Right lobe of liver (tissue), 6 donors: Measurements from ENCODE around the gene LRRC70. TPM values are rescaled to one million over a fixed set of nuclear protein-coding genes. Genes with fewer than 3 reads are reported as not detected.

ENCODE experiments used
- ATAC-seq, 4 donors: fragments of 200-7000 bp; cut with Tn5 transposase; one replicate each; pipeline ENCODE4 v1.9.1; 2020; ENCODE audit warnings: mild to moderate bottlenecking in 4 of 4, moderate library complexity in 4 of 4
- DNase-seq, 3 donors: peaks; one replicate each; pipeline ENCODE4 v3.0.0-alpha.2; 2020
- H3K27ac ChIP-seq, 3 donors: fragments of 200-600 bp; one replicate each; pipeline ENCODE4 v1.8.0; 2022
- H3K27me3 ChIP-seq, 2 donors: fragments of 200-600 bp; one replicate each; pipeline ENCODE4 v1.8.0; 2022
- H3K36me3 ChIP-seq, 4 donors: fragments of 200-600 bp; sonication (generic) in 1 of 4; one replicate each; pipeline versions ENCODE4 v1.5.1 to v1.8.0; 2017 to 2022; ENCODE audit warnings: control low read depth in 1 of 4
- H3K4me1 ChIP-seq, 4 donors: fragments of 200-600 bp; sonication (generic) in 1 of 4; one replicate each; pipeline versions ENCODE4 v1.5.1 to v1.8.0; 2017 to 2022; ENCODE audit warnings: control low read depth in 1 of 4
- H3K4me3 ChIP-seq, 3 donors: fragments of 200-600 bp; one replicate each; pipeline ENCODE4 v1.8.0; 2022
- H3K9me3 ChIP-seq, 4 donors: fragments of 200-600 bp; sonication (generic) in 1 of 4; one replicate each; pipeline versions ENCODE4 v1.5.1 to v1.8.0; 2017 to 2022; ENCODE audit warnings: control low read depth in 1 of 4
- POLR2A ChIP-seq: fragments of 450-650 bp; IDR thresholded peaks from one replicate; pipeline ENCODE4 v1.6.1; 2017; ENCODE audit warnings: antibody characterized with exemption, mild to moderate bottlenecking
- WGBS: methylation state at CpG from one replicate; pipeline ENCODE4 v1.1.6; 2018; ENCODE audit warnings: low coverage, low lambda C conversion rate; ENCODE audit not compliant: insufficient coverage; ENCODE audit errors: missing lambda C conversion rate; 5-methylcytosine and 5-hydroxymethylcytosine counted together
- intact Hi-C, 2 donors: fragments of 100-400 bp; cut with DNase I; formaldehyde crosslinking; loops; one replicate each; pipeline versions ENCODE4 v1.11.2 to v1.14.1; 2022
- total RNA-seq, 6 experiments: library from RNA; depleted of rRNA in 2 of 6; stranded (reverse); fragments of >200 nt in 2 of 6; fragmentation: NEBNext Ultra II Directional in 3 of 6; extraction: Animal tissue kit (Norgen Biotek cat#: 25700) in 3 of 6; gene quantifications; one replicate each; pipeline versions ENCODE4 v1.1.0 to v1.2.4, GENCODE V29; 2016 to 2023
- TF ChIP-seq, protein P1 (sequence below), 4 donors: fragments of 200-600 bp in 3 of 4; fragments of 450-650 bp in 1 of 4; IDR thresholded peaks; one replicate each; pipeline versions ENCODE4 v1.5.1 to v1.8.0; 2016 to 2022; ENCODE audit warnings: antibody characterized with exemption in 4 of 4, mild to moderate bottlenecking in 2 of 4
- donor health status: DM: no; HTN: yes; CAD: no.
- donor health status: DM: no; HTN: no; CAD: no.
- donor health status: DM: no; HTN: no; CAD: no.
- donor health status: DM: no; HTN: yes; CAD: no.
- donor health status: DM: no; HTN: yes; CAD: no.

LRRC70 gene
- total RNA-seq, 6 experiments from 2014 or later, result 0.37 to 1.7 (median 1.1) TPM

- no peak overlapping the region for H3K27ac ChIP-seq
- 58% methylated on average over 1 of the region's 1 CpG for WGBS
- no peaks in the 10 kb centered on the region for H3K4me1 ChIP-seq
- no peaks in the 10 kb centered on the region for H3K36me3 ChIP-seq
- no peak overlapping the region for H3K4me3 ChIP-seq
- ATAC-seq, result no peak
- H3K27me3 ChIP-seq, result no peaks in the 10 kb centered on the region
- TF ChIP-seq, protein P1, sequence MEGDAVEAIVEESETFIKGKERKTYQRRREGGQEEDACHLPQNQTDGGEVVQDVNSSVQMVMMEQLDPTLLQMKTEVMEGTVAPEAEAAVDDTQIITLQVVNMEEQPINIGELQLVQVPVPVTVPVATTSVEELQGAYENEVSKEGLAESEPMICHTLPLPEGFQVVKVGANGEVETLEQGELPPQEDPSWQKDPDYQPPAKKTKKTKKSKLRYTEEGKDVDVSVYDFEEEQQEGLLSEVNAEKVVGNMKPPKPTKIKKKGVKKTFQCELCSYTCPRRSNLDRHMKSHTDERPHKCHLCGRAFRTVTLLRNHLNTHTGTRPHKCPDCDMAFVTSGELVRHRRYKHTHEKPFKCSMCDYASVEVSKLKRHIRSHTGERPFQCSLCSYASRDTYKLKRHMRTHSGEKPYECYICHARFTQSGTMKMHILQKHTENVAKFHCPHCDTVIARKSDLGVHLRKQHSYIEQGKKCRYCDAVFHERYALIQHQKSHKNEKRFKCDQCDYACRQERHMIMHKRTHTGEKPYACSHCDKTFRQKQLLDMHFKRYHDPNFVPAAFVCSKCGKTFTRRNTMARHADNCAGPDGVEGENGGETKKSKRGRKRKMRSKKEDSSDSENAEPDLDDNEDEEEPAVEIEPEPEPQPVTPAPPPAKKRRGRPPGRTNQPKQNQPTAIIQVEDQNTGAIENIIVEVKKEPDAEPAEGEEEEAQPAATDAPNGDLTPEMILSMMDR (IDR thresholded peaks at IDR 0.05), result no peak
- TF ChIP-seq POLR2A, result no peak
- DNase-seq, result no peak
- intact Hi-C loops, result no loop called here
- H3K9me3 ChIP-seq, result no peaks in the 10 kb centered on the region
These were observed 9.1 kb upstream of the LRRC70 start for GRCh38 chr5:62569470-62569869.

DNA sequence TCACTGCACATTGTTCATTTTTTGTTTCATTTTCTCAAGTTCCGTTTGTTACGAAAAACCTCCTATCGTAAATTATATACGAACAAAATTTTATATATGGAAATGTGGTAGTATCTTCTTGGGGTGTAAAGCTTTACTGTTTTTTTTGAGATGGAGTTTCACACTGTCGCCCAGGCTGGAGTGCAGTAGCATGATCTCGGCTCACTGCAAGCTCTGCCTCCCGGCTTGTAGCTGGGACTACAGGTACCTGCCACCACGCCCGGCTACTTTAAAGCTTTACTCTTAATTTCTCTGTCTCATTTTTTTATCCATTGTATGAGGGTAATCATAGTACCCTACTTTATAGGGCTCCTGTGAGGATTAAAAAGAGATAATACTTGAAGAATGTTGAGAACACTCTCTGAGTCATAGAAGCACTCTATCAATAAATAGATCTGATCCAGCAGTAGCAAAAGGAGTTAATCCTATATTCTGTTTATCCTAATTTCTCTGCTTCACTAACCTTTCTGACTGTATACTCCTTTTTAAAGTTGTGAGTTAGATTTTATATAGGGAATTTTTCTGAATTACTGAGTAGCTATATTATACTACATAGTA, 5.6 kb upstream of the LRRC70 start:
- TF ChIP-seq POLR2A, result no peak
- TF ChIP-seq, protein P1 (IDR thresholded peaks at IDR 0.05), result no peak
- Histone ChIP-seq H3K36me3 (no peaks in the 10 kb centered on the region), H3K27me3 (no peaks in the 10 kb centered on the region), H3K4me3 (no peak overlapping the region), H3K27ac (no peak overlapping the region), H3K9me3 (no peaks in the 10 kb centered on the region), H3K4me1 (no peaks in the 10 kb centered on the region)
- ATAC-seq (no peak), DNase-seq (no peak)
- intact Hi-C loops, result no loop called here
- WGBS, result 69% methylated on average over 9 of the region's 9 CpGs

- TF ChIP-seq, protein P1 (IDR thresholded peaks at IDR 0.05), result no peak
- TF ChIP-seq POLR2A, result no peak
- intact Hi-C loops, result no loop called here
- DNase-seq, result no peak
These were observed 4.0 kb upstream of the LRRC70 start for GRCh38 chr5:62574599-62574998.

GRCh38 chr5:62575066-62575465, 3.6 kb upstream of the LRRC70 start:
- 48% methylated on average over 2 of the region's 2 CpGs for WGBS
- Histone ChIP-seq H3K36me3 (no peaks in the 10 kb centered on the region), H3K9me3 (no peaks in the 10 kb centered on the region), H3K27ac (no peak overlapping the region), H3K4me1 (no peaks in the 10 kb centered on the region), H3K4me3 (no peak overlapping the region), H3K27me3 (no peaks in the 10 kb centered on the region)
- TF ChIP-seq, protein P1 (IDR thresholded peaks at IDR 0.05), result no peak
- no peak for TF ChIP-seq POLR2A
- ATAC-seq, result no peak
- DNase-seq, result no peak
- intact Hi-C loops, result no loop called here

More at GRCh38 chr5:62574599-62574998, 4.0 kb upstream of the LRRC70 start:
- H3K36me3 ChIP-seq, result no peaks in the 10 kb centered on the region
- WGBS, result 64% methylated on average over 2 of the region's 2 CpGs
- H3K4me1 ChIP-seq, result no peaks in the 10 kb centered on the region
- H3K27me3 ChIP-seq, result no peaks in the 10 kb centered on the region
- ATAC-seq, result no peak
- no peak overlapping the region for H3K4me3 ChIP-seq
- H3K9me3 ChIP-seq, result no peaks in the 10 kb centered on the region
- H3K27ac ChIP-seq, result no peak overlapping the region
